HG03575 (cell line): Measurements from ENCODE around the gene CASKIN2.
"Not testable (repeated sequence)": the region's sequence is repeated elsewhere in the genome, so short reads cannot be mapped to it uniquely, and the experiment has no call there.

Experiments used
- ATAC-seq: cut with Tn5 transposase; IDR thresholded peaks from one replicate; pipeline ENCODE4 v1.9.1; 2021; ENCODE audit not compliant: unreplicated experiment, insufficient number of reproducible peaks, low FRiP score; ENCODE audit errors: extremely low read depth

CASKIN2 gene

DNA sequence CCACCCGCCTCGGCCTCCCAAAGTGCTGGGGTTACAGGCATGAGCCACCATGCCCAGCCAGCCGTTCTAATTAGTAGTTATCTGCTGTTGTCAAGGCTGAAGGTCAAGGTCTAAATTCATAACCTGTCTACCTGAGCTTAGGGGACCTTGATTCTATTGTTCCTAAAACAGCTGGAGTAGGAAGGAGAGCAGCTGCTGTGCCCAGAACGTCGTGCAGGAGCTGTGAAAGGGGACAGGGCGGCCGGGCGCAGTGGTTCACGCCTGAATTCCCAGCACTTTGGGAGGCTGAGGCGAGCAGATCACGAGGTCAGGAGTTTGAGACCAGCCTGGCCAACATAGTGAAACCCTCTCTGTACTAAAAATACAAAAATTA lies 37.9 kb downstream of the CASKIN2 start:
- not testable (repeated sequence) for ATAC-seq

DNA sequence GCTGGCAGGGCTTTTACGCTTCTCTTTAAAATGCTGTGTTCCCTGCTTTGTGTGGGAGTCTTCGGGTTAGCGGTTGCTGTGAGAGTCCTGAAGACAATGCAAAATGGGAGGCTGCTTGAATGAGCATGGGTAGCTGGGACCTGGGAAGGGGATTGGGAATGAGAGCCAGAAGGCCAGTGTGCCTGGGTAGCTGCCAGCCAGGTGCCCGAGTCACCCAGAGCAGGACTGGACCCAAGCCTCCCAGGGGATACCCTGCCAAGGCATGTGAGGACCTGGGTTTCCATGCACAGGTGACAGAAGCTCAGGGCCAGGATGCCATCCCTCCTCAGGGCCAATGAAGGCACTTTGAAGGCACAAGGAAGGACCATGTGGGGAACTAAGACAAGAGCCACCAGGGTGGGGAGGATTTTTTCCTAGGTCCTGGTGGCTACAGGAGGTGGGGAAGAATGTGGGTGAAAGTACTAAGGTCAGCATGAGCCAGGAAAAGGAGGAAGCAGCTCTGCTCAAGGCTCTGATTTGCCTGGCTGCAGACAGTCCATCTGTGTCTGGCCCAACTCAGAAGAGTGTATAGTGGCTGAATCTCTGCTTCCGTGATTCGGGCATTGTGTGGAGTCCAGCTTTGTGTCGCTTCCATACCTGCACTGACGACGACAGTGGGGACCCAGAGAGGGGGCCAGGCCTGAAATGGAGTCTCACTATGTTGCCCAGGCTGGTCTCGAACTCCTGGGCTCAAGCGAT lies 38.4 kb downstream of the CASKIN2 start:
- ATAC-seq: no peak

DNA sequence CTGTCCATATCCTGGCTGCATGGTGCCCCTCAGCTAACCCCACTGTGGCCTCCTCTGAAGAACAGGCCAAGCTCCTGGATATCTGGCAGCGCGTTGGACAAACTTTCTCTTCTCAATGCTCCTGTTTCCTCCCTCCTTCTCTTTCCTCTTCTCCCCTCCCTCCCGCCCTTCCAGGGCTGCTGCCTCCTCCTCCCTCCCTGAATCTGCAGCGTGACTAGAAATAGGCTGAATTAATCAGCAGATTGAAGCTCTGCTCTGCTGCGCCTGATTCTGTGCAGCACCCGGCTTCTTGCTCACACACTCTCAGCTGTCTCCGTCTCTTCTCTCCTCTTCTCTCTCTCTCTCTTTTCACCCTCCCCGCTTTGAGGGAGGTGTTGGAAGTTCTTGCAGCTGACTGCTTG lies 39.1 kb downstream of the CASKIN2 start:
- ATAC-seq: no peak

DNA sequence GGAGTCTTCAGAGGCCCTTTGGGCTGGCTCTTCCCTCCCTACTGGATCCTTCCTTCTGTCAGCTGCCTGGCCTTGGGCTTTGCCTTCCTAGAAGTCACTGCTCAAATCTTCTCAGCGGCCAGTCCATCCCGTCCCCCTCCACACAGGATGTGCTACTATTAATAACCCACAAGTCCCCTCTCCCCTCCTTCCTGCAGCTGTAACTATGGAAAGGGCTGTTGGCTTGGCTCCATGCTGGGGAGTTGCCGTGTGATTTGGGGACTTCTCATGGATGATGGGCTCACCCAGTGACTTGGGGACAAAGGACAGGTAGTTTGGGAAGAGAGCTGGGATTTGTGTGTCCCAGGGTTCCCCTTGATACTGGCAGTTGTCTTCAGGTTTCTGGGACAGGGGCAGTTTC lies 39.5 kb downstream of the CASKIN2 start:
- no peak for ATAC-seq

DNA sequence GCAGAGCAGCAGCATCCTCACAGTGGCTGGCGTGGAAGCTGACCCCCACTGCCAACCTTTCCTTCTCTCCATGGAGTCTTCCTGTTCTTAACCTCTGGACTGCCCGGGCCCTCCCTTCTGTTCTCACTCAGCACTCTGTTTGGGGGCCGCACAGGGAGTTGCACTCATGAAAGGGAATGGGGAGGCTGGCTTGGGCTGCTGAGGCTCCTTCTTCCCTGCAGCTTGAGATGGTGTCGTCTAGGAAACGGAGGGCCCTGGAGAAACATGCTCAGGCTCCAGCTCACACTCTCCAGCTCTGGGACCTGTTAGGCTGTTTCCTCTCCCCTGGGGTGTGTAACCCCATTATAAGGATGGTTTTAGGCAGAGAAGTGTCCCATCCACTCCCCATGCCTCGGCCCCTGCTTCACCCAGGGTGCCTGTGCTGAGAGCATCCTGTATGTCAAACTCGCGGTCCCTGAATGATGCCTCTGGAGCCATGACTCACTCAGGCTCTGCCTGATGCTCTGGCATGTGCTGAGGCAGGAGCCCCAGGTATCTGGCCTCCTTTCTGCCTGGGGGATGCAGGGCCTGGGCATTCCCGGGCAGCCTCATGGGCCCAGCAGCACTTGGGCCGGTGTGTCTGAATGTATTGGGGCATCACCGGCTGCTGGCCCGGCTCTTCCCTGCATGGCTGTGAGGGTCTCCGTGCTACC lies 40.0 kb downstream of the CASKIN2 start:
- ATAC-seq: no peak

DNA sequence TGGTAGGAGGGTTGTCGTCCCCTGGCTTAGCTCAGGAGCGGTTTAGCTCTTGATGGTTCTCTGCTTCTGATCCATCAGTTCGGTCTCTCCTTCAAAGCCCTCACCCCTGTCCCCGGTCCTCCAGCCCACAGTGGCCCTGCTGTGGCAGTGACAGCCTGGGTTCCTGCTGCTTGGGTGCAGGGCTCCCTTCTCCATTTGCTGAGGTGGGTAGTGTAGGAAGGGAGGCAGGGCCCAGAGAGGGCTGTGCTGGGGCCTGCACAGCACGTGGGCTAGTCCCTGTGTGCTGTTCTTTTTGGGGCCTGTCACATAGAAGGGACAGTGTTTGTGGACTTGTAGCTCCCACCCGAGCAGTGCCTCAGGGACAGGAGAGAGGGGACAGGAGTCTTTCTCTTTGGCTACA lies 40.6 kb downstream of the CASKIN2 start:
- ATAC-seq: no peak

DNA sequence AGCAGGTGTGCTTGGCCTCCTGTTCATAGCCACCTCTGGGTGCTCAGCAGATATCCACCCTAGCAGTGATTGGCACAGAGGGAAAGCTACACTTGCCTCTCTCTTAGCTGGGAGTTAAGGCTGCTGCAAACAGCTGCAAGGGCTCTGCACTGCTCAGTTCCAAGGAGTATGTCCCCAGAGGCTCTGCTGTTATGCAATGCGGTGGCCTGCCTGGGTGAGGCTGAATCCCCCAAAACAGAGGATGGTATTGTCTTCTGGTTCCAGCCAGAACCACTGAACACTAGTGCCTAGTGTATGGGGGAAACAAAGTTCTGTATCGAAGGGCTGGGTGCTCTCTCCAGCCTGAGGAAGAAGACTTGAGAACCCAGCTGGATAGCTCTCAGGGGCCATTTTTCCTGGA lies 42.1 kb downstream of the CASKIN2 start:
- ATAC-seq: no peak

DNA sequence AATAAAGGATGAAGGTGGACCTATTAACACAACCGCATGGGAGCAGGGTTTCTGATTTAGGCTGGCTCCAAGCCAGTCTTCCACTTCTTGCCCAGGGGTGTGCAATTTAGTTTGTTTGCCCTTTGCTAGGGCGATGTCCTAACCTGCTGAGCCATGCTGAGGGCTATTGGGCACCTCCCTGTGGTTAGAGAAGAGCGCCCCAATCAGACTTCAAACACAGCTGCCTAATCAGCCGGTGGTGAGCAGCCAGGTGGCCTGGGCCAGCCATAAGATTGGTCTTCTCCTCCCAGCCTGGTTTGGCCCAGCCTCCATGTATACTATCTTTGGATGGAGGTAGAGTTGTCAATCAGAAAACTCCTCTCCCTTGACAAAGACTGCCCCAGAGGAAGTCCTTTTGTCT lies 43.2 kb downstream of the CASKIN2 start:
- no peak for ATAC-seq

DNA sequence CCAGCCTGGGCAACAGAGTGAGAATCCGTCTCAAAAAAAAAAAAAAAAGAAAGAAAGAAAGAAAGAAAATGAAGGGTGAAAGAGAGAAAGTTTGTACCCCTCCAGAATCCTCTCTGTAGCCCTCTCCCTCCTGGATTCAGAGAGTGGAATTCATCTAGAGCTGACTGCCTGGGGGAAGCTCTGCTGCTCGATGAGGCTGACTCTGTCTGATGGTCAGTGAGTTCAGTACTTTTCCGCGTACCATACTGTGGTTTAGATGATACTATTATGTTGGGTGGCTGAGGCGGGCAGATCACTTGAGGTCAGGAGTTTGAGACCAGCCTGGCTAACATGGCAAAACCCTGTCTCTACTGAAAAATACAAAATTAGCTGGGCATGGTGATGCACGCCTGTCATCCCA lies 44.1 kb downstream of the CASKIN2 start:
- no peak for ATAC-seq

DNA sequence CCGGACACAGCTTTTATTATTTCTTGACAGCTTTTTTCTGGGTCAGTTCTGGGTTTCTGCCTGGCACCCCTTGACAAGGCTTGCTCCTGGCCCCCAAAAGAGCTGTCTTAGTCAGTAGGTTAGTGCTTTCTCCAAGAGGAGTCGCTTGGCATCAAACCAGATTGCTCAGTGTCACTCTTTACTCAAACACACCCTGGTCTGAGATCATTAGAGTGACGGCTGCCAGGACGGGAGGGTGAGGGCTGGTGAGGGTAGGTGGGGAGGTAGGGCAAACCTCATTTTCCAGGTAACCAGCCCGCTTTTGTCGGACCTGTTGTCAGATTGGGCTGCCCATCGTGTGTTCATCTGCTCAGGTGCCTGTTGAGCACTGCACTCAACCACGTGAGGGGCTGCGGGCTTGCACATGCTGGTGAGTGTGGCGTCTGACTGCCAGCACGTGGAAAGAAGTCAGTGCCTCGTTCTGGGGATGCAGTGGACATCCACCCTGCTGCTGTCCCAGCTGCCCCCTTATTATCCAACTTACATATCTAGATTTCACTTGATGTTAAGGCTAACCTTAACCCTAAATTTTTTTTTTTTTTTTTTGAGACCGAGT lies 46.5 kb downstream of the CASKIN2 start:
- no peak for ATAC-seq

DNA sequence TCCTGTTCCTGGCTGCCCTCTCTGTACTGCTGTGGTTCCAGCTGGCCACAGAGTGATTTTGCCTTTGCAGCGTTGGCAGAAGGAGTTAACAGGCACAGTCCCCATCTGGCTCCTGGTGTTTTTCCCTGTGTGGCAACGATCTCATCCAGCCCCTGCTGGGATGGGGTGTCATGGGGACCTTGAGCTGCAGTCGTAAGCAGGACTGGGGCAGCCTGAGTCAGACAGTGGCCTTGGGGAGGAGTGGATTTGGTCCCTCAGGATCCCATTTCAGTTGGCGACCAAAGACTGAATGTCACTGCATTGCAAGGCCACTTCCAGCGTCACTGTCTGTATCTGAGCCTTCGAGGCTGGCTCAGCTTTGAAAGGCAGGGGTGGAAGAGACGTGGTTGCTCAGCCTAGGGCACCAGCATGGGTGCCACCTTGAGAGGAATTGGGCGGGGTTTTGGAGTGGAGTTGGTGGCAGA lies 47.0 kb downstream of the CASKIN2 start:
- ATAC-seq: no peak

DNA sequence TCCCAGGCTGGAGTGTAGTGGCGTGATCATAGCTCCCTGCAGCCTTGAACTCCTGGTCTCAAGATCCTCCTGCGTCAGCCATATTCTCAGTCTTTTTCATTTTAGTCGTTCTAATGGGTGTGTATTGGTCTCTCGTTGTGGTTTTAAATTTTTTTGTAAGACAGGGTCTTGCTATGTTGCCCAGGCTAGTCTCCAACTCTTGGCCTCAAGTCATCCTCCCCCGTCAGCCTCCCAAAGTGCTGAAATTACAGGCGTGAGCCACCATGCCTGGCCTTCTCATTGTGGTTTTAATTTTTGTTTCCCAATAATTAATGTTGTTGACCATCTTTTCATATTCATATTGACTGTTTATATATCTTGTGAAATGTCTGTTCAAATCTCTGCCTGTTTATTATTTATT lies 50.3 kb downstream of the CASKIN2 start:
- no peak for ATAC-seq

DNA sequence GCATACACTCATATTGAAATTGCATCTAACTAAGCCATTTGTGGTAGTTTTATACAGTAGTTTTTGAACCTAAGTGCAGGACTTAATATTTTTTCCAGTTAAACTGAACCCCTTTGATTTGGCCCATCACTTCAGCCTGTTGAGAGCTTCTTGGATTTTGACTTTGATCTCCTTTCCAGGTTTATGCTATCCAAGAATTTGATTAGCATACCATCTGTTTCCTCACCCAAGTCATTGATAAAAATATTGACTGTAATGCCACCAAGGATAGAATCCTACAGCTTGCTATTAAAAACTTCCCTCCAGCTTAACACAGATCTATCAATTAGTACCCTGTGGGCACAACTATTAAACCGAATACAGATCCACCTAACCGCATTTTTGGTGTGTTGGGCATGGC lies 51.7 kb downstream of the CASKIN2 start:
- no peak for ATAC-seq

DNA sequence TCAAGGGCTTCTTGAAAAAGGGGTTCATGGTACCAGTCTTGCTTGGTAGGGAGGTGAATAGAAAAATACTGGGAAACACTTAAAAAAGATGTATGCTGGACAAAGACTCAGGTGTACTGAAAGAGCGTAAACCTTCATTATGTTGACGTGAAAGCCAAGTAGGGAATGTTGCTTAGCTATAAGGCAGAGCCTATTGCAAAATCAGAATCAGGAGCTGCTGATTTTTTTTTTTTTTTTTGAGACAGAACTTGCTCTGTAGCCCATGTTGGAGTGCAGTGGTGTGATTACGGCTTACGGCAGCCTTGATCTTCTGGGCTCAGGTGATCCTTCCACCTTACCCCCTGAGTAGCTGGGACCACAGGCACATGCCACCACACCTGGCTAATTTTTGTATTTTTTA lies 55.0 kb downstream of the CASKIN2 start:
- no peak for ATAC-seq

DNA sequence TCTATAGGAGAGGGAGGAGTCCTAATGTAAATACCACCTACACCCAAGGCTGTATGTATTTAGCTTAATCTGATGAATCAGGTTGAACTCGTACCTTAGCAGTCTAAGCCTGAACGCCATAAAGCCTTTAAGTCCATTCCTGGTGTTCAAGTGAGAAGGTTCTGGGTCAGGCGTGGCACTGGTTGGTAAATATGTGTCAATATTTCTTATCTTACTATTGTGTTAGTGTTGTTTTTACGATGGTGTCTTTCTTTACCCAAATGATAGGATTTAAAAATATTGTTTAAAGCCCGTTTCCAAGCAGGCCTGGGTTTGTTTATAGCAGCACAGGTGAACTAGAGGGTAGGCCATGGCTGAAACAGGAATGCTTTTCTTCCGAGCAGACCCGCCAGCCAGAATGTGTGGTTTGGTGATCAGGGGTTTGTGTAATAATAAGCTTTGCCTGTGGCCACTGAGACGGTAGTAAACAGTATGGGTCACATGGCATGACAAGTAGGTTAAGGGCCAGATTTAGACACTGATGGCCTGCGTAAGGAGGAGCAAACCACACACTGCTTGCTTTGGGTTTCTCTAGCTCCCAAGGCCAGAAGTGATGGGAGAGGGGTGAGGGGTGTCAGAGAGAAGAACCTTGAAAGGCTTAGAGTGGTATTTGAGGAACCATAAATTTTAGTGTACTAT lies 55.6 kb downstream of the CASKIN2 start:
- no peak for ATAC-seq

DNA sequence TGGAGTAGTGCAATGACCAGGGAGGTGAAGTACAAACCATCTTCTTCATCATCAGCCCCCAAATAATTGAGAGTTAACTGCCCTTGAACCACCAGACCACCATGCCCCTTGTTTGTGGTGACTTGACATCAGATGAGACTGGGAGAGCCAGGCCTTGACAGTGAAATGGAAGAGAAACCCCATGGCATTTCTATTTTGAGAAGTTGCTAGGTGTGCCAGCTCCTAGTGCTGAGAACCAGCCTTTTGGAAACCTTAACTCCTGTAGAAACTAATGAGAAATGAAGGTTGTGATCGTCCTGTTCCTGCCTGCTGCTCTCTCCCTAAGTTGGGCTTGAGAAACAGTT lies 56.1 kb downstream of the CASKIN2 start:
- no peak for ATAC-seq

DNA sequence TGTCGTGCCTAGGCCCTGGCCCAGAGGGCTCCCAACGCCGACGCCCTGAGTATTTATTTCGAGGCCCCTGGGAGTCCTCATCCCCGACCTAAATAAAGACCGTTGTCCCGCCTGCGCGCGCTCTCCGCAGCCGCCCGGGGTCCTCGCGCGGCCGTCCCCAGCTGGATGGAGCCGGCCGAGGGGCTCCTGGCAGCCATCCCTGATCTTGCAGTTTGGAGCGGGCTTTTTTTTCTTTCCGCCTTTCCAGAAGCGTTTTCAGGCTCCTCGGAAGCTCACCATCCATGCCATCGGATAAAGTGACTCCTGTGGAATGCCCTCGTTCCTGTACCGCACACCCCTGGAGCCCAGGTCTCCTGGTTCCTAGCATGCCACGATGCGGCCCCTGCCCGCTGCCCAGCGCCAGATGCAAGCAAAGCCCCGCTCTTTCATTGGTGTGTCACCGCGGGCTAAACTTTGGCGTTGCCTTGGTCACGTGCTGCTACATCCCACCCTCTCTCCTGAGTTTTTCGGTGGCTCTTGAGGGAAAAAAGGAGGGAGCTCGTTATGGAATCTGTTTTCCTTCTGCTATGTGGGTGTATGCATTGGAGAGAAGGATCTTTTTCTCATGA lies 58.2 kb downstream of the CASKIN2 start:
- no peak for ATAC-seq

DNA sequence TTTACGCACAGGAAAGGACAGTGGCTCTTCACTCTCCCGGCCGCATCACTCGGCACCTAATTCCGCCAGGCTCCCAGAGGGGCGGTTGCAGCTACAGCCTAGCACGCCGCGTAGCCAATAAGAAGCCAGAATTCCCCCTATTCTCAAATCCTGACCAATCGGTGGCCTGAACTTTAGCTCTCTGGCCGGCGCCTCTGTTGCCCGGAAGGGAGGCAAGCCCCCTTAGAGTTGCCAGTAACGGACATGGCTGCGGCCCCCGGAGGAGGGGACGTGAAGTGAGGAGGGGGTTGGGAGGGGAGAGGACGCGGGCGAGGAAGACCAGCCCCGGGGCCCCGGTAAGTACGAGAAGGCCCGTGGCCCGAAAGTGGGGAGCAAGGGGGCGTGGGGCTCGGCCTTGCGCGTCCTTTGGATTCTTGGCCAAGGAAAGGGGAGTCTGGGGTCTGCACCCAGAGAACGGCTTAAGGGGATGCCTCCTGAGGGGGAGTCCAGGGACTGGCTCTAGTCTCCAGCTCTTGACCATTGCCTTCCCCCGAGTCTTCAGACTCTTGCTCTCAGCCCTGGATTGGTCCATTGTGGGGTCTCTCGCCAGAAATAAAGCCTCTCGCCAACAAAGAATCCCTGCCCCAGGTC lies 58.8 kb downstream of the CASKIN2 start, which contains the start of gene TMEM94:
TMEM94 (plus strand) TSS at position 219 of the 630 bp plus-strand sequence. CDS start 15,271 bp downstream, outside the sequence.
- no peak for ATAC-seq

DNA sequence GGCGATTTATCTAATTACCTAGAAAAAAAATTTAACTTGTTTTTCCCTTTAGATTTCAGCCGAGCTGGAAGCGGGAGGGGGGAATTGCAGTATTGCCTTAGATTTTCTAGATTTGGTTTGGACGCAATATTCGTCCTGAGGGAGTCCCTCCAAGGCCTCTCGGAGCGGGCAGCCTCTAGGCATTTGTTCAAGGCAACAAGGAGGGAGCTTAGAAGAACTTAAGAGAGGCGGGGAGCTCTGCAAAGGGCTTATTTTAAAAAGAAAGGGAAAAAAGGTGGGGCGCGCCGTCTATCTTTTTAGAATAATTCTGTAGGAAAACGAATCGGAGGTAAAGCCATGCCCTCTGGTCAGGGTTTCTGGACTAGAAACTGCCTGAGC lies 59.3 kb downstream of the CASKIN2 start:
- ATAC-seq: no peak
